Measurements from ENCODE around the gene C7orf33.

GRCh38 chr7:148652773-148653172 lies 62.2 kb downstream of the C7orf33 start:
- TF ChIP-seq, protein P1, sequence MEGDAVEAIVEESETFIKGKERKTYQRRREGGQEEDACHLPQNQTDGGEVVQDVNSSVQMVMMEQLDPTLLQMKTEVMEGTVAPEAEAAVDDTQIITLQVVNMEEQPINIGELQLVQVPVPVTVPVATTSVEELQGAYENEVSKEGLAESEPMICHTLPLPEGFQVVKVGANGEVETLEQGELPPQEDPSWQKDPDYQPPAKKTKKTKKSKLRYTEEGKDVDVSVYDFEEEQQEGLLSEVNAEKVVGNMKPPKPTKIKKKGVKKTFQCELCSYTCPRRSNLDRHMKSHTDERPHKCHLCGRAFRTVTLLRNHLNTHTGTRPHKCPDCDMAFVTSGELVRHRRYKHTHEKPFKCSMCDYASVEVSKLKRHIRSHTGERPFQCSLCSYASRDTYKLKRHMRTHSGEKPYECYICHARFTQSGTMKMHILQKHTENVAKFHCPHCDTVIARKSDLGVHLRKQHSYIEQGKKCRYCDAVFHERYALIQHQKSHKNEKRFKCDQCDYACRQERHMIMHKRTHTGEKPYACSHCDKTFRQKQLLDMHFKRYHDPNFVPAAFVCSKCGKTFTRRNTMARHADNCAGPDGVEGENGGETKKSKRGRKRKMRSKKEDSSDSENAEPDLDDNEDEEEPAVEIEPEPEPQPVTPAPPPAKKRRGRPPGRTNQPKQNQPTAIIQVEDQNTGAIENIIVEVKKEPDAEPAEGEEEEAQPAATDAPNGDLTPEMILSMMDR (IDR thresholded peaks at IDR 0.05; ENCODE audit: low read depth, low read length, missing input control) = no peak
- no peak for TF ChIP-seq RAD21 (IDR thresholded peaks at IDR 0.05)
- TF ChIP-seq, protein P2, sequence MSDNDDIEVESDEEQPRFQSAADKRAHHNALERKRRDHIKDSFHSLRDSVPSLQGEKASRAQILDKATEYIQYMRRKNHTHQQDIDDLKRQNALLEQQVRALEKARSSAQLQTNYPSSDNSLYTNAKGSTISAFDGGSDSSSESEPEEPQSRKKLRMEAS (IDR thresholded peaks at IDR 0.05) = no peak
- TF ChIP-seq GABPA (IDR thresholded peaks at IDR 0.05 in 1 of 2, conservative IDR thresholded peaks at IDR 0.05 in 1 of 2) = no peak
- TF ChIP-seq RXRA (IDR thresholded peaks at IDR 0.05) = no peak
- TF ChIP-seq HNF4G (IDR thresholded peaks at IDR 0.05) = no peak
- TF ChIP-seq TAF1 (conservative IDR thresholded peaks at IDR 0.05) = no peak
- TF ChIP-seq ATF3 (IDR thresholded peaks at IDR 0.05) = no peak
- no peak for TF ChIP-seq REST (IDR thresholded peaks at IDR 0.05)
- TF ChIP-seq SP1 (IDR thresholded peaks at IDR 0.05) = no peak
- no peak for TF ChIP-seq NR2F2 (IDR thresholded peaks at IDR 0.05)
- TF ChIP-seq YY1 (IDR thresholded peaks at IDR 0.05) = no peak

Data from liver (tissue), 3 donors.